Subcutaneous adipose tissue (tissue), 4 donors: ENCODE data around the gene SKI. TPM values are rescaled to one million over a fixed set of nuclear protein-coding genes. Genes with fewer than 3 reads are reported as not detected.

ENCODE experiments used
- total RNA-seq, 4 donors: library from RNA; depleted of rRNA; stranded (reverse); fragments of >200 nt; gene quantifications; one replicate each; pipeline ENCODE4 v1.1.0, GENCODE V29; 2016
- TF ChIP-seq, protein P1 (sequence below): fragments of 450-650 bp; IDR thresholded peaks from one replicate; pipeline ENCODE4 v1.5.1; 2016; ENCODE audit warnings: low read depth, mild to moderate bottlenecking, control low read depth, antibody characterized with exemption, moderate library complexity

SKI gene
- total RNA-seq, 4 donors from 2014 or later, result 24.3 to 67.6 (median 27.8) TPM

GRCh38 chr1:2340918-2341254 lies 112.8 kb downstream of the SKI start:
- TF ChIP-seq, protein P1, sequence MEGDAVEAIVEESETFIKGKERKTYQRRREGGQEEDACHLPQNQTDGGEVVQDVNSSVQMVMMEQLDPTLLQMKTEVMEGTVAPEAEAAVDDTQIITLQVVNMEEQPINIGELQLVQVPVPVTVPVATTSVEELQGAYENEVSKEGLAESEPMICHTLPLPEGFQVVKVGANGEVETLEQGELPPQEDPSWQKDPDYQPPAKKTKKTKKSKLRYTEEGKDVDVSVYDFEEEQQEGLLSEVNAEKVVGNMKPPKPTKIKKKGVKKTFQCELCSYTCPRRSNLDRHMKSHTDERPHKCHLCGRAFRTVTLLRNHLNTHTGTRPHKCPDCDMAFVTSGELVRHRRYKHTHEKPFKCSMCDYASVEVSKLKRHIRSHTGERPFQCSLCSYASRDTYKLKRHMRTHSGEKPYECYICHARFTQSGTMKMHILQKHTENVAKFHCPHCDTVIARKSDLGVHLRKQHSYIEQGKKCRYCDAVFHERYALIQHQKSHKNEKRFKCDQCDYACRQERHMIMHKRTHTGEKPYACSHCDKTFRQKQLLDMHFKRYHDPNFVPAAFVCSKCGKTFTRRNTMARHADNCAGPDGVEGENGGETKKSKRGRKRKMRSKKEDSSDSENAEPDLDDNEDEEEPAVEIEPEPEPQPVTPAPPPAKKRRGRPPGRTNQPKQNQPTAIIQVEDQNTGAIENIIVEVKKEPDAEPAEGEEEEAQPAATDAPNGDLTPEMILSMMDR, result no peak

DNA sequence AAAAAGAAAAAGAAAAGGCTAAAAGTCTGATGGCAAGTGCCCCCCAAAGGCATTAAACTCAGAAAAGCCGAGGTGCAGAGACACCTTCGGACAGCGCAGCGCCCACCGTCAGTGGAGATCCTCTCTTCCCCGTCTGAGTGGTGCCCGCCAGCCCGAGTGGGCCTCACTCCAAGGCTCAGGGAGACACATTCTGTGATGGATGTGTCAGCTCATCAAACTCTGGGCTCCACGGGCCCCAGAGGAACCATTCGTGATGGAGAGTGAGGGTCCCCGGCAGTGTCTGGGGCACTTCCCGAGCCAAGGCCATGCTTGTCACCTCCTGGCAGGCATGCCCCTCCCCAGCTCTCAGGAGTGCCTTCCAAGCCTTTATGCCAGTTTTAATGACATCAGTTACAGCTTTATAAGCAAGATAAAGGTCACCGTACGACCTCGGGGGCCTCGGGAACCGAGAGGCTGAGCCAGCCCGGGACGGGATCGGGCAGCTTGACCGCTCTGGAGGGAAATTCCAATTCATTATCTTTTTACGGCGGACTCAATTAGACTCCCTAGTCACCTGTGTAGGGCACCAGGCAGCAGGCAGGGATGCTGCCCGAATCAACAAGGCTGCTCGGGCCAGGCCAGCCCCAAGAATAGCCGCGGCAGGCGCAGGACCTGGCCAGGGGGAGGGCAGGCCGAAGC lies 113.7 kb downstream of the SKI start:
- TF ChIP-seq, protein P1, result no peak

DNA sequence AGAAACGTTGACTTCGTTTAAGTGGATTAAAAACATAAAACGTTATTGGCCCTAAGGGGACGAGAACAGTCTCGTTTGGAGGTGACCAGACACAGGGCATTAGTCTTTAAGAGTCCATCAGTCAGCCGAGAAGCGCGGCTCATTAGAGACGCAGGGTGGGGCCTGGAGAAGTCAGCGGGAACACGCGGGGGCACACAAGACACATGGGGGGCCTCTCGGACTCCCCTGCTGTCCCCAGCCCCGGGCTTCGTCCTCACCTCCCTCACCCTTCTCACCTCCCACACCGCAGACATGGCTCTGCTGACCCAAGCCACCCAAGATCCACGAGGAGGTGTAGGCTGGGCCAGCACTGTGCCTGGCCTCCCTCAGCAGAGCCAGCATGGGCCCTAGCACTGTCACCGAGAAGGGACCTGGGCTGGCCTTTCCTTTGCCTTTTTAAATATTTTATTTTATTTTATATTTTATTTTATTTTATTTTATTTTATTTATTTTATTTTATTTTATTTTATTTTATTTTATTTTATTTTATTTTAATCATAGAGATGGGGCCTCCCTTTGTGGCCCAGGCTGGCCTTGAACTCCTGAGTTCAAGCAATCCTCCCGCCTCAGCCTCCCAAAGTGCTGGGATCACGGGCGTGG lies 114.4 kb downstream of the SKI start:
- TF ChIP-seq, protein P1, result no peak

- TF ChIP-seq, protein P1, result no peak
These were observed 115.2 kb downstream of the SKI start for GRCh38 chr1:2343023-2343935.

DNA sequence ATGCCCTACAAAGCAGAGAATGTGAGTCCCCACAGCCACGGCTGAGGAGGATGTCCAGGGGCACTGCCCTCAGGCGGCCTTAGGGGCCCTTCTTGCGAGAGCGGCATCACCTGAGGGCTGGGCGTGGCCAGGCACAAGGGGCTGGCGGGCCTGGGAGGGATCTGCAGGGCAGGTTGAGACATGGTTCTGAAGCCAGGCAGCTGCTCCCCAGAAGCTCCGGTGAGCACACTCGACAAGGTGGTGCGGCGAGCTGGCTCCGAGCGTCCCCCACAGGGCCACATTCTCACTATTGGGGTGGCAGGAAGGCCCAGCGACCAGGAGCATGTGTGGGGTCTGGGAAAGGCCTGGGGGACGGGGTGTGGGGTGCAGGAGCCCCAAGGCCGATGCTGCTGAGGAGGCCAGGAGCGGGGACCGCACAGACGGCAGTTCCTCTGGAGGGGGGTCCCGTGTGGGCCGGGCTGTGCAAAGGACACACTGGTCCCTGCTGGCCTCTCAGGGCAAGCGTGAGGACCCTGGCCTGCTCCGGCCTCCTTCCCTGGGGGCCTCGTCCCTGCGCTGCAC lies 116.1 kb downstream of the SKI start:
- TF ChIP-seq, protein P1, result no peak

GRCh38 chr1:2344744-2345296 lies 116.7 kb downstream of the SKI start:
- TF ChIP-seq, protein P1, result no peak
